Measurements from ENCODE around the gene CCHCR1.
"Not testable (repeated sequence)": the region's sequence is repeated elsewhere in the genome, so short reads cannot be mapped to it uniquely, and the experiment has no call there.

The CCHCR1 gene, protein sequence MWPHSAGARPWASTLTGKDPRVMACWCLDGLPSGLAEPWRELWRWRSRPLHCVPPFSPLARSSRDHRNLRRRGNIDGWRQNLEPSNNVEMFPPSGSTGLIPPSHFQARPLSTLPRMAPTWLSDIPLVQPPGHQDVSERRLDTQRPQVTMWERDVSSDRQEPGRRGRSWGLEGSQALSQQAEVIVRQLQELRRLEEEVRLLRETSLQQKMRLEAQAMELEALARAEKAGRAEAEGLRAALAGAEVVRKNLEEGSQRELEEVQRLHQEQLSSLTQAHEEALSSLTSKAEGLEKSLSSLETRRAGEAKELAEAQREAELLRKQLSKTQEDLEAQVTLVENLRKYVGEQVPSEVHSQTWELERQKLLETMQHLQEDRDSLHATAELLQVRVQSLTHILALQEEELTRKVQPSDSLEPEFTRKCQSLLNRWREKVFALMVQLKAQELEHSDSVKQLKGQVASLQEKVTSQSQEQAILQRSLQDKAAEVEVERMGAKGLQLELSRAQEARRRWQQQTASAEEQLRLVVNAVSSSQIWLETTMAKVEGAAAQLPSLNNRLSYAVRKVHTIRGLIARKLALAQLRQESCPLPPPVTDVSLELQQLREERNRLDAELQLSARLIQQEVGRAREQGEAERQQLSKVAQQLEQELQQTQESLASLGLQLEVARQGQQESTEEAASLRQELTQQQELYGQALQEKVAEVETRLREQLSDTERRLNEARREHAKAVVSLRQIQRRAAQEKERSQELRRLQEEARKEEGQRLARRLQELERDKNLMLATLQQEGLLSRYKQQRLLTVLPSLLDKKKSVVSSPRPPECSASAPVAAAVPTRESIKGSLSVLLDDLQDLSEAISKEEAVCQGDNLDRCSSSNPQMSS

GRCh38 chr6:31157513-31158139 is at the start of gene CCHCR1:
CCHCR1 (minus strand) TSS chr6:31157802; CDS start chr6:31157600, 202 bp downstream.
- peak; percentile 9 for DNase-seq

DNA sequence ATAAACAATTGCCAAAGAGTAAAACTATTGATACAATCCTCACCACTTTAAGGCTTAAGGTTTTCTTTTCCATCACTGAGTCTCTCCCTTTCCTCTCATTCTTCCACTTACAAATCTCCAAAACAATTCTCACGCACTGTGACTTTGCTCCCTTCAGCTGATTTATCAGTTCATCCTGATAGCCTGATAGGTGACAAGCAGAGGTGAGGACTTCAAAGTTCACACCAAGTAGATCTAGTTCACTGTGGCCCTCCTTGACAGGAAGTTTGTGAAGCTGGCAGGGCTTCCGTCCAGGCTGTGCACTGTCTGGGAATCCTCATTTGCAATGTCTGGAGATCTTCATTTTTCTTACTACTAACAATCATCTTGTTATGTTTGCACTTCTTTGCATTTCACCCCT is 48.0 kb upstream of the CCHCR1 start:
- DNase-seq, result no peak

DNA sequence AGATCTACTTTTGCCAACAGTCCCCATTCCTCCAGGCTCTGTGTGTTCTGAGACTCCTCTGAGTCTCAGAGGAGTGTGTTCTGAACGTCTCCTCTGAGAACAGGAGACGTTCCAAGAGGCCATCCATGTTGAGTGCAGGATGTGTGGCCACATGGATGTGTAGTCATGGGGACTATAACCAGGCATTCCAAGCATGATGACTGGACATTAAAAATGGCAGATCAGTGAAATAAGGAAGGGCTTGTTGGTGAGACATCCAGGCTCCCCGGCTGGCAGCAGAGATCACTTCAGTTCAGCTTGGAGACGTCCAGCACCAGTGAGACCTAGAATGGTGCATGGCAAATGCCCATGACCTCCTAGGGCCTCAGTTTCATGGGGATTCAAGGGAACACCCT is 47.1 kb upstream of the CCHCR1 start:
- no peak for DNase-seq

GRCh38 chr6:31203345-31203979 is 45.9 kb upstream of the CCHCR1 start:
- DNase-seq, result no peak

DNA sequence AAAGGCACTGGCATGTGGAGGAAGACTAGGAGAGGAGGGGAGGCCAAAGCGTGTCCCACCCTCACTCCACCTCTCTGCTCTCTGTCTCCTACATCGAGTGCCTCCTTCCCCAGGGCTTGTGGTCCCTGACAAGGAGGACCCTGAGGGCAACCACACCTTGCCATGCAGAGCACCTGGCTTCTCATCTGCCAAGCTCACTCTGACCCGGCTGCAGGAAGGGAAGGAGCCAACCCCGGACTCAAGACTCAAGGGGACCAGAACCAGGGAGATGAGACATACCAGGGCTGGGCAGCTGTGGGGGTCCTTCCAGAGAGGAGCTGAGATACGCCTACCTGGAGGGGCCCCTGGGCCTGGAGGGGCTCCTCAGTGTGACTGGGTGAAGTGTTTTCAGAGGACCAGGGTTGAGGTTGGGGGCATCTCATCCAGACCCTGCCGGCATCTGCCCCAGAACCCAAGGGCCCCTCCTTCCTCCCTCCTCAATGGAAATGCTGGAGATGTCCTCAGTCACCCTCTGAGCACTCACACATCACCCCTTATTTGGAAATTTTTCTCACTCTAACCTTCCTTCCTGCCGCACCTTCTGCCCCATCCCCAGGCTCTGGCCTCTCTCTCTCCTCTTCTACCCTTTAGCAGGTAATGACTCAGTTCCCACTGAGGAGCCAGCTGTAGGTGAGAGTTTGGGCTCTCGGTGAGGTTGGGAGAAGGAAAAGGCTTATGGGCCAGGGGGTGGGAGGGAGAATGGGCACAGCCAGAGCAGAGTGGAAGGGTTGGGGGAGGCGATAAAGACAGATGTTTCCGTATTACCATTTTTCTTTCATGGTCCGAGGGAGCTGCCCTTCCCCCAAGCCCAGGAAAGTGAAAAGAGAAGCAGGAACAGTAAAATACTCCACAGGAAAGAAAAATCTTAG is 44.9 kb upstream of the CCHCR1 start:
- DNase-seq, result no peak

DNA sequence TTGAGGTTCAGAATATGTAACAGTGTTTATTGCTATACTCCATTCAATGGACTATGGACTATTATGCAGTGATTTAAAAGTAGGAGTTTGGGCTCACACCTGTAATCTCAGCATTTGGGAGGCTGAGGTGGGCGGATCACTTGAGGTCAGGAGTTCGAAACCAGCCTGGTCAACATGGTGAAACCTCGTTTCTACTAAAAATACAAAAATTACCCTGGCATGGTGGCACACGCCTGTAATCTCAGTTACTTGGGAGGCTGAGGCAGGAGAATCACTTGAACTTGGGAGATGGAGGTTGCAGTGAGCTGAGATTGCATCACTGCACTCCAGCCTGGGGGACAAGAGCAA is 41.5 kb upstream of the CCHCR1 start:
- DNase-seq, result not testable (repeated sequence)

GRCh38 chr6:31197559-31198305 is 40.1 kb upstream of the CCHCR1 start:
- DNase-seq, result peak; percentile 82

DNA sequence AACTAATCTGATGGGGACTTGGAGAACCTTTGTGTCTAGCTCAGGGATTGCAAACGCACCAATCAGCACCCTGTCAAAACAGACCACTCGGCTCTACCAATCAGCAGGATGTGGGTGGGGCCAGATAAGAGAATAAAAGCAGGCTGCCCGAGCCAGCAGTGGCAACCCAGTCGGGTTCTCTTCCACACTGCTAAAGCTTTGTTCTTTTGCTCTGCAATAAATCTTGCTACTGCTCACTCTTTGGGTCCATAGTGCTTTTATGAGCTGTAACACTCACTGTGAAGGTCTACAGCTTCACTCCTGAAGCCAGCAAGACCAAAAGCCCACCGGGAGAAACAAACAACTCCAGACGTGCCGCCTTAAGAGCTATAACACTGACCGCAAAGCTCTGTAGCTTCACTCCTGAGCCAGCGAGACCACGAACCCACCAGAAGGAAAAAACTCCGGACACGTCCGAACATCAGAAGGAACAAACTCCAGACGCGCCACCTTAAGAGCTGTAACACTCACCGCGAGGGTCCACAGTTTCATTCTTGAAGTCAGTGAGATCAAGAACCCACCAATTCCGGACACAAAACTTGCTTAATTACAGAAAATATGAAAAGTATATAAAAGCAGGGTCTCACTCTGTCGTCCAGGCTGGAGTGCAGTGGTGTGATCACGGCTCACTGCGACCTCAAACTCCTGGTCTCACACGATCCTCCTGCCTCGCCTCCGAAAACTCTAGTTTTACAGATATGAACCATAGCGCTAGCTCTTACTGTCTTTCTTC is 38.8 kb upstream of the CCHCR1 start:
- not testable (repeated sequence) for DNase-seq

GRCh38 chr6:31195308-31195979 is 37.8 kb upstream of the CCHCR1 start:
- not testable (repeated sequence) for DNase-seq

DNA sequence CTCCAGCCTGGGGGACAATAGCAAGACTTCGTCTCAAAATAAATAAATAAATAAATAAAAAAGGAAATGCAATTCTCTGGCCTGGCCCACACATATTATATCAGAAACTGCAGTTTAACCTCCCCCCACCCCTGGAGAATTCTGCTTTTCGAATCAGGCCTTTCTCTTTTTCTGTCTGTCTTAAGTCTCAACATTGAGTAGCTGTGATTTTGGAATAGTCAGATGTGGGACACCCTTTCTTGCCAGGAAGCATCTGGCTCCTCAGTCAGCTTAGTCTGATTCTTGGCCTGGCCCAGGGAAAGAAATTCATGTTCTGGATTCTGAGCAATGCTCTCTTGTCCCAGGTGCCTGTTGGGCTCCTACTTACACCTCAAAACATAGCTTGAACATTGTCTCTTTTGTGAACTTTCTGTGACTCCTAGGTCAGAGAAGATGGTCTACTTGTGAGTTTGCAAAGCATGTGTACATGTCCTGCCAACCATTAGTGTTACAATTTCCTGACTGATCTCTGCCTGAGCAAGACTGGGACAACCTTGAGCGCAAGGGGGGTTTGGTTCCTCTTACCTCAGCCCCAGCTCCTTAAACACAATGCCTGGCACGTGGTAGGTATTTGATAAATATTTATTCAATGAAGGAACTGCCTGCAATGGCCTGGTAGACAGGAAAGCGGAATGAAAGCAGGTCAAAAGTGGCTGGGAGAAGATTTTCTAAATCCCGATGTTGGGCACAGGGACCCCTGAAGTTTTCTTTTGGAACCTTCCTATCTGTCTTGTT is 36.6 kb upstream of the CCHCR1 start:
- DNase-seq, result no peak

DNA sequence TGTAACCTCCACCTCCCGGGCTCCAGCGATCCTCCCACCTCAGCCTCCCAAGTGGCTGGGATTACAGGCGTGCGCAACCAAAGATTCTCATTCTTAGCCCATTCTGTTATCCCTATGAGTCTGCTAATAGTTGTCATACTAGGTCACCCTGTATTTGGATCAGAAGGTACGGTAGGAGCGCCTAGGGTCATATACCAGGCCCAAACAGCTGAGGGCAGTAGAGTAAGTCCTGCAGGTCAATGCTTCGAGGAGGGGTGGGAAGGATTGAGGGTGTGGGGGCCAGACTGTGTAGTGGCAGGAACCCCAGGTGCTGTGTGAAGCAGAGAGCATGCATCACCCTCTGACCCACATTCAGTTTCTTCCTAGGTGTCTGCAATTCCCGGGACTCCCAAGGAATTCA is 35.6 kb upstream of the CCHCR1 start:
- no peak for DNase-seq

DNA sequence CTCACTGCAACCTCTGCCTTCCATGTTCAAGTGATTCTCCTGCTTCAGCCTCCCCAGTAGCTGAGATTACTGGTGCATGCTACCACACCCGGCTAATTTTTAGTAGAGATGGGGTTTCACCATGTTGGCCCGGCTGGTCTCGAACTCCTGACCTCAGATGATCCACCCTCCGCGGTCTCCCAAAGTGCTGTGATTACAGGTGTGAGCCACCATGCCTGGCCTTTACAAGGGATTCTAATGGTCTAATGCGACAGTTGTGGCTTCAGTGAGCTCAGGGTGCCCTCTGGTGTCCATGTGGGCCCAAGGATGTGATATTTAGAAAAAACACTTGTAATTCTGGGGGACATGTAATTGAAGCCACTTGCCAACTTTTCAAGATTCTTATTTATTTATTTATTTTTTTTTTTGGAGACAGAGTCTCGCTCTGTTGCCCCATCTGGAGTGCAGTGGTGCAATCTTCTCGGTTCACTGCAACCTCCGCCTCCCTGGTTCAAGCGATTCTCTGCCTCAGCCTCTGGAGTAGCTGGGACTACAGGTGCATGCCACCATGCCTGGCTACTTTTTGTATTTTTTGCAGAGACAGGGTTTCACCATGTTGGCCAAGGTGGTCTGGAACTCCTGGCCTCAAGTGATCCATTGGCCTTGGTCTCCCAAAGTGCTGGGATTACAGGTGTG is 35.0 kb upstream of the CCHCR1 start:
- peak; percentile 69 for DNase-seq

- no peak for DNase-seq
Measured at GRCh38 chr6:31190488-31190887, 32.9 kb upstream of the CCHCR1 start.

- DNase-seq, result not testable (repeated sequence)
Measured at GRCh38 chr6:31189223-31189622, 31.6 kb upstream of the CCHCR1 start.

DNA sequence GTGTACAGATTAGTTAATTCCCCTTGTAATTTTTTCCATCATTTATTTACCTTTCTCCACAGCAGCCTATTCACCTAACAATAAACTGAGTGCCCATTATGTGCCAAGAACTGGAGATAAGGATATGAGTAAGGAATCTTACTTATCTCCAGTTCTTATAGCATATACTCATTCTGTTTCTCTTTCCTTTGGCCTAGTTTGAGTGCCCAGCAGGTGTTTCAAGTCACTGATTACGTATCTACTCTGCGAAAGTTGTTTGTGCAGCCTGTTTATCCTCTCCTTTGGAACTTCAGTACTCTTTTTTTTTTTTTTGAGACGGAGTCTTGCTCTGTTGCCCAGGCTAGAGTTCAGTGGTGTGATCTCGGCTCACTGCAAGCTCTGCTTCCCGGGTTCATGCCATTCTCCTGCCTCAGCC is 30.2 kb upstream of the CCHCR1 start:
- DNase-seq, result no peak

GRCh38 chr6:31186052-31186734 is 28.6 kb upstream of the CCHCR1 start:
- no peak for DNase-seq

DNA sequence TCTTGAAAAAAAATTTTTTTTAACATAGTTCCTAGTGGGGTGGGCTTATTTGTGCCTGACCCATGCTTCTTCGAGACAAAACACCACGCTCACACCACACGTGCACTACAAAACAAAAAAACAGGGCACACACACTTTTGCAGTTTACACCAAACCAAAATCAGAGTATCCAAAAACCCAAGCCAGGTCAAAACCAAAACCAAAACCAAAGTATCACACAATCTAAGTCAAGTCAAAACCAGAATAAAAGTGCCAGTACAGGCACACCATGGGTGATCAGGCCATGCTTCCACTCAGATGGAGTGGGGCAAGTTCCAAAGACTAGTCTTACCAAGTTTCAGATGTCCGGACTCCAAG is 28.1 kb upstream of the CCHCR1 start:
- DNase-seq, result not testable (repeated sequence)

DNA sequence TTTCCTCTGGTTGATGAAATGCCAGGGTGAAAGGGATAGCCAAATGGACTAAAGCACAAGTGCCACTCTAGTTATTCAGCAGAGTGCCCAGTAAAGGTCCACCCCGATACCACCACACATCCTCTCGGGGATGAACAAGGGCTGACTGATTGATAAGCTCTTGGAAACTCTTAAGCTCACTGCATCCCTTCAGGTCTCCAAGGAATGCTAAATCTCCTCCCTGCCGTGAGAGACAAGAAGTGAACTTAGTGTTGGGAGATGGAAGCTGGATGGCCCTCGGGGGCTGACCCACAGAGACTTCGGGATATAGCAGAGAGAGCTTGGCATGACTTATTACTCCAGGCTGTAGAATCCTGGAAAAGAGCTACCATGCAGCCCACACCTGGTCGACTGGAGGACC is 26.3 kb upstream of the CCHCR1 start:
- DNase-seq, result not testable (repeated sequence)
